GM12878 (cell line): ENCODE measurements around the gene RETREG3. TPM values are rescaled to one million over a fixed set of nuclear protein-coding genes. Genes with fewer than 3 reads are reported as not detected.

Experiments used
- E4F1 ChIP-seq: fragments of 450-650 bp; IDR thresholded peaks from 2 replicates; pipeline ENCODE4 v1.6.1; 2018; ENCODE audit warnings: borderline replicate concordance, mild to moderate bottlenecking; ENCODE audit not compliant: partially characterized antibody
- IKZF1 ChIP-seq: fragments of 450-650 bp; conservative IDR thresholded peaks from 2 replicates; pipeline ENCODE4 v1.6.1; 2017; ENCODE audit warnings: antibody characterized with exemption, mild to moderate bottlenecking
- LARP7 ChIP-seq: fragments of 450-650 bp; IDR thresholded peaks from 2 replicates; pipeline ENCODE4 v1.6.1; 2017; ENCODE audit warnings: mild to moderate bottlenecking
- MLLT1 ChIP-seq: fragments of 450-650 bp; IDR thresholded peaks from 2 replicates; pipeline ENCODE4 v1.6.1; 2016; ENCODE audit warnings: mild to moderate bottlenecking
- NRF1 ChIP-seq: conservative IDR thresholded peaks from 2 replicates; pipeline ENCODE4 v1.6.1; 2011; ENCODE audit warnings: mild to moderate bottlenecking, low read depth, low read length, improper control_type of control experiment
- RAD51 ChIP-seq: fragments of 450-650 bp; IDR thresholded peaks from 2 replicates; pipeline ENCODE4 v1.6.1; 2016; ENCODE audit warnings: moderate library complexity, mild to moderate bottlenecking, inconsistent platforms
- RFX5 ChIP-seq: IDR thresholded peaks from 2 replicates; pipeline ENCODE4 v1.6.1; 2011; ENCODE audit warnings: low read depth, low read length, improper control_type of control experiment
- SMAD5 ChIP-seq: IDR thresholded peaks from 2 replicates; pipeline ENCODE4 v1.6.1; 2016; ENCODE audit warnings: antibody characterized with exemption, low read depth
- SUPT20H ChIP-seq: IDR thresholded peaks from 2 replicates; pipeline ENCODE4 v1.6.1; 2011; ENCODE audit warnings: low read depth, mild to moderate bottlenecking, low read length, moderate library complexity, borderline replicate concordance; ENCODE audit not compliant: control insufficient read depth
- TARDBP ChIP-seq: IDR thresholded peaks from 2 replicates; pipeline ENCODE4 v1.6.1; 2016; ENCODE audit warnings: borderline replicate concordance
- polyA plus RNA-seq, 11 experiments: library from polyadenylated mRNA; depleted of rRNA in 4 of 11; unstranded in 6 of 11; stranded (reverse) in 5 of 11; fragments of >200 nt; fragmentation: Nextera tagmentation in 4 of 11; fragmentation: Illumina TruSeq in 1 of 11; extraction: Ambion mirVana in 4 of 11; extraction: Trizol in 1 of 11; gene quantifications; 1 replicate in 1 of 11; 2 replicates in 10 of 11; pipeline versions ENCODE4 v1.2.1 to v1.2.3, GENCODE V29; 2011 to 2016; ENCODE audit warnings: inconsistent platforms in 2 of 11, missing spikeins in 2 of 11, low read depth in 1 of 11
- total RNA-seq, 4 experiments: library from RNA; depleted of rRNA in 3 of 4; stranded (reverse); fragments of >200 nt in 3 of 4; fragmentation: Illumina TruSeq in 1 of 4; extraction: Trizol in 1 of 4; gene quantifications; 2 replicates each; pipeline versions ENCODE4 v1.2.1 to v1.2.3, GENCODE V29; 2013 to 2021
- TF ChIP-seq, protein P1 (sequence below): fragments of 150-350 bp; IDR thresholded peaks from 2 replicates; pipeline ENCODE4 v1.6.1; 2016; ENCODE audit warnings: low read depth, low read length
- TF ChIP-seq, protein P2 (sequence below): IDR thresholded peaks from 2 replicates; pipeline ENCODE4 v1.6.1; 2011; ENCODE audit warnings: borderline replicate concordance, low read depth, mild to moderate bottlenecking, moderate library complexity, mixed read lengths, low read length; ENCODE audit not compliant: insufficient read depth; ENCODE audit errors: extremely low read length
- TF ChIP-seq, protein P3 (sequence below): fragments of 450-650 bp; IDR thresholded peaks from 2 replicates; pipeline ENCODE4 v1.6.1; 2016; ENCODE audit warnings: mild to moderate bottlenecking, moderate library complexity, borderline replicate concordance

The RETREG3 gene
- total and polyA plus RNA-seq, 10 of the 15 experiments (the other 5 are each of a cell fraction or from before 2014, with no cell fraction given) = 7.0 to 50.6 (median 27.3) TPM

DNA sequence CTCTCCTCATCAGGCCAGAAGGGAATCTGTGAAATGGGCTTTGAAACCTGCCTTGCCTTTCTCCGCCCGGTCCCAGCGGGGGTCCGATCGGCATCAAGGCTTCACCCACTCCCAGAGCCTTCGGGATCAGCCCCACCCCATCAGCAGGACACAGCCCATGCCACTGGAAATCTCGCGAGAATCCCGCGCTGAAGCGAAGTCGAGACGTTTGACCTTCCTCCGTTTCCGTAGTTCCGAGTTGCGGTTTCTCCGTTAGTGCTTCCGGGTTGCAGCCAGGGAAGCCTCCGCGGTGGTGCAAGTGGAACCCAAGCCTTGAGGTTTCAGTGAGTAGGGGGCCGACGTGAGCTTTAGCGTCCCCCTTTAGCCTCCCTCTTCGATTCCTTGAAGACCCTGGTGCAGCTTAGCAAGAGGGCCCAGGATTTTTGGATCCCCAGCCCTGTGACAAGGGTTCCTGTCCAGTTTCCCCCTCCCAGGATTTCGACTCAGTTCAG, 47.2 kb downstream of the RETREG3 start, which contains the start of gene COASY (continued):
- TF ChIP-seq MLLT1 = peak; percentile 70
- peak; percentile 85 for TF ChIP-seq E4F1
- peak; percentile 91 for TF ChIP-seq IKZF1
- TF ChIP-seq NRF1 = no peak
- TF ChIP-seq, protein P1, sequence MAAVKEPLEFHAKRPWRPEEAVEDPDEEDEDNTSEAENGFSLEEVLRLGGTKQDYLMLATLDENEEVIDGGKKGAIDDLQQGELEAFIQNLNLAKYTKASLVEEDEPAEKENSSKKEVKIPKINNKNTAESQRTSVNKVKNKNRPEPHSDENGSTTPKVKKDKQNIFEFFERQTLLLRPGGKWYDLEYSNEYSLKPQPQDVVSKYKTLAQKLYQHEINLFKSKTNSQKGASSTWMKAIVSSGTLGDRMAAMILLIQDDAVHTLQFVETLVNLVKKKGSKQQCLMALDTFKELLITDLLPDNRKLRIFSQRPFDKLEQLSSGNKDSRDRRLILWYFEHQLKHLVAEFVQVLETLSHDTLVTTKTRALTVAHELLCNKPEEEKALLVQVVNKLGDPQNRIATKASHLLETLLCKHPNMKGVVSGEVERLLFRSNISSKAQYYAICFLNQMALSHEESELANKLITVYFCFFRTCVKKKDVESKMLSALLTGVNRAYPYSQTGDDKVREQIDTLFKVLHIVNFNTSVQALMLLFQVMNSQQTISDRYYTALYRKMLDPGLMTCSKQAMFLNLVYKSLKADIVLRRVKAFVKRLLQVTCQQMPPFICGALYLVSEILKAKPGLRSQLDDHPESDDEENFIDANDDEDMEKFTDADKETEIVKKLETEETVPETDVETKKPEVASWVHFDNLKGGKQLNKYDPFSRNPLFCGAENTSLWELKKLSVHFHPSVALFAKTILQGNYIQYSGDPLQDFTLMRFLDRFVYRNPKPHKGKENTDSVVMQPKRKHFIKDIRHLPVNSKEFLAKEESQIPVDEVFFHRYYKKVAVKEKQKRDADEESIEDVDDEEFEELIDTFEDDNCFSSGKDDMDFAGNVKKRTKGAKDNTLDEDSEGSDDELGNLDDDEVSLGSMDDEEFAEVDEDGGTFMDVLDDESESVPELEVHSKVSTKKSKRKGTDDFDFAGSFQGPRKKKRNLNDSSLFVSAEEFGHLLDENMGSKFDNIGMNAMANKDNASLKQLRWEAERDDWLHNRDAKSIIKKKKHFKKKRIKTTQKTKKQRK = no peak
- no peak for TF ChIP-seq RFX5
- TF ChIP-seq, protein P2, sequence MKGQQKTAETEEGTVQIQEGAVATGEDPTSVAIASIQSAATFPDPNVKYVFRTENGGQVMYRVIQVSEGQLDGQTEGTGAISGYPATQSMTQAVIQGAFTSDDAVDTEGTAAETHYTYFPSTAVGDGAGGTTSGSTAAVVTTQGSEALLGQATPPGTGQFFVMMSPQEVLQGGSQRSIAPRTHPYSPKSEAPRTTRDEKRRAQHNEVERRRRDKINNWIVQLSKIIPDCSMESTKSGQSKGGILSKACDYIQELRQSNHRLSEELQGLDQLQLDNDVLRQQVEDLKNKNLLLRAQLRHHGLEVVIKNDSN = no peak
- TF ChIP-seq, protein P3, sequence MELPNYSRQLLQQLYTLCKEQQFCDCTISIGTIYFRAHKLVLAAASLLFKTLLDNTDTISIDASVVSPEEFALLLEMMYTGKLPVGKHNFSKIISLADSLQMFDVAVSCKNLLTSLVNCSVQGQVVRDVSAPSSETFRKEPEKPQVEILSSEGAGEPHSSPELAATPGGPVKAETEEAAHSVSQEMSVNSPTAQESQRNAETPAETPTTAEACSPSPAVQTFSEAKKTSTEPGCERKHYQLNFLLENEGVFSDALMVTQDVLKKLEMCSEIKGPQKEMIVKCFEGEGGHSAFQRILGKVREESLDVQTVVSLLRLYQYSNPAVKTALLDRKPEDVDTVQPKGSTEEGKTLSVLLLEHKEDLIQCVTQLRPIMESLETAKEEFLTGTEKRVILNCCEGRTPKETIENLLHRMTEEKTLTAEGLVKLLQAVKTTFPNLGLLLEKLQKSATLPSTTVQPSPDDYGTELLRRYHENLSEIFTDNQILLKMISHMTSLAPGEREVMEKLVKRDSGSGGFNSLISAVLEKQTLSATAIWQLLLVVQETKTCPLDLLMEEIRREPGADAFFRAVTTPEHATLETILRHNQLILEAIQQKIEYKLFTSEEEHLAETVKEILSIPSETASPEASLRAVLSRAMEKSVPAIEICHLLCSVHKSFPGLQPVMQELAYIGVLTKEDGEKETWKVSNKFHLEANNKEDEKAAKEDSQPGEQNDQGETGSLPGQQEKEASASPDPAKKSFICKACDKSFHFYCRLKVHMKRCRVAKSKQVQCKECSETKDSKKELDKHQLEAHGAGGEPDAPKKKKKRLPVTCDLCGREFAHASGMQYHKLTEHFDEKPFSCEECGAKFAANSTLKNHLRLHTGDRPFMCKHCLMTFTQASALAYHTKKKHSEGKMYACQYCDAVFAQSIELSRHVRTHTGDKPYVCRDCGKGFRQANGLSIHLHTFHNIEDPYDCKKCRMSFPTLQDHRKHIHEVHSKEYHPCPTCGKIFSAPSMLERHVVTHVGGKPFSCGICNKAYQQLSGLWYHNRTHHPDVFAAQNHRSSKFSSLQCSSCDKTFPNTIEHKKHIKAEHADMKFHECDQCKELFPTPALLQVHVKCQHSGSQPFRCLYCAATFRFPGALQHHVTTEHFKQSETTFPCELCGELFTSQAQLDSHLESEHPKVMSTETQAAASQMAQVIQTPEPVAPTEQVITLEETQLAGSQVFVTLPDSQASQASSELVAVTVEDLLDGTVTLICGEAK = peak; percentile 94
- peak; percentile 73; the same call in 1 of the 2 replicates for TF ChIP-seq TARDBP
- TF ChIP-seq LARP7 = 0 out of 2 replicates have a peak, but pooled peaks have one; percentile 70
- TF ChIP-seq RAD51 = no peak
- peak; percentile 69 for TF ChIP-seq SMAD5
- TF ChIP-seq SUPT20H = no peak
